GM19238 (cell line): Measurements from ENCODE around the gene BRMS1L.

Experiments
- DNase-seq: peaks from one replicate; pipeline ENCODE4 v3.0.0; 2011; ENCODE audit warnings: low spot score; ENCODE audit not compliant: insufficient read length

Gene BRMS1L

DNA sequence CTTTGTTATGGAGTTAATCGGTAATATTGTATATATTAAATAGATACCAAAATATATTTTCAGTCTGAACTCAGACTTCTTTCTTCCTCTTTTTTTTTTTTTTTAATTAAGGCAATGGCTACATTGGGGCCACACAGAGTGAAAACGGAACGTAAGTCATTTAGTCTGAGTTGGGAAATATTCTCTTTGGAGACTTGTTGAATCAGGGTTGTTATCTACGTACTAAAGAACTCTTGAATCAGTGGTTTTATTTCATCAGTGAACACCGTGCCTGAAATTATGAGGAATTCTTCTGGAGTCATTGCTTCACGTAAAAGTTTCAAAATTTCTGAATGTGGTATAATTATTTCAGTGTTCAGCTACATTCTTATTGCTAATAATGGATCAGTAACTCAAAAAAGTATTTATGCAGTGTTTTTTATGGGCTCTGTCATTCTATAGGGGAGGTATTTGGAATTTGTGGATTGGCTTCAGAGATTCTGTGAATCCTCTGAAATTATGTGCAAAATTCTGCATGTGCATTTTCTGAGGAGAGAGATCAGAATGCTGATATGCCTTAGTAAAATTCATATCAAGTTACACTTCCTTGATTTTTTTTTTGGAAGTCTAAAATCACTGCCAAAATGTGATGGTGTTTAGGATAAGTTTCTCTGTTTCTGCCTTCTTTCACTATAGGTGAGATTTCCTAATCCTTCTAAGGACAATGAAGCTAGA is 39.6 kb downstream of the BRMS1L start:
- no peak for DNase-seq

DNA sequence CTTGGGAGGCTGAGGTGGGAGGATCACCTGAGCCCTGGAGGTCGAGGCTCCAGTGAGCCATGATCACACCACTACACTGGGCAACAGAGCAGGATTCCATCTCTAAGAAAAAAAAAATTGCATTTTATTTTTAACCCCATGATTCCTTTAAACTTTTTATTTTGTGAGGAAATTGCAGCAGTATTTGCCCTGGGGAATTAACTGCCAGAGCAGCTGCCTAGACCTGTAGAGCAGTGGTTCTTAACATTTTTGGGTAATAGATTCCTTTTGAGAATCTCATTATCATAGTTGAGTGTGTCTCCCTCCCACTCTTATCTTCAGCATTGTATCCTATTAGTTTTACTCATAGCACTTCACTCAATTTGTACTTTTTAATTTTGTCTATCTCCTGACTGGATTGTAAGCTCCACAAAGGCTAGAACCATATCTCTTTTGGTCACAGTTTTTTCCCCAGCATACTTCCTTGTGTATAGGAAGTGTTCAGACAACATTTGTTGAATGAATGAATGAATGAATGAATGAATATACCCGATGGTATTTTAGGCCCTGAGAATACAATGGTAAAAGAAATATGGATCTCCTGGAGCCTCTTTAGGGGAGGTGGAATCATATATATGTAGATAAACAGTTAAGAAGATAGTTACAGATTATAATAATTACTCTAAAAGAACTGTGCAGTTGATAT is 40.6 kb downstream of the BRMS1L start:
- no peak for DNase-seq

DNA sequence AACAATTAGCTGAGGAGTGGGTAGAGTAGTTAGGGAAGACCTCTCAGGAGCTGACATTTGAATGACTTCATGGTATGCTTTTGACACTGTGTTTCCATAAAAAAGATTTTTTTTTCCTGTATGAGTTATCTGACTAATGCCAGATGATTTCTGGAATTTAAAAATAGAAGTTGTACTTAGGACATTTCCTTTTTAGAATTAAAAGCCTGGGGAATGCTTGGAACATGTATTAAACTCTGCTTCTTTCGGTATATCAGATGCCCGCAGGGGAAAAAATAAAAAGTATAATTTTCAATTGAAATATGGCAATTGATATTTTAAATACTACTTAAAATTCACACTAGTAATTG is 41.1 kb downstream of the BRMS1L start:
- DNase-seq, result no peak

DNA sequence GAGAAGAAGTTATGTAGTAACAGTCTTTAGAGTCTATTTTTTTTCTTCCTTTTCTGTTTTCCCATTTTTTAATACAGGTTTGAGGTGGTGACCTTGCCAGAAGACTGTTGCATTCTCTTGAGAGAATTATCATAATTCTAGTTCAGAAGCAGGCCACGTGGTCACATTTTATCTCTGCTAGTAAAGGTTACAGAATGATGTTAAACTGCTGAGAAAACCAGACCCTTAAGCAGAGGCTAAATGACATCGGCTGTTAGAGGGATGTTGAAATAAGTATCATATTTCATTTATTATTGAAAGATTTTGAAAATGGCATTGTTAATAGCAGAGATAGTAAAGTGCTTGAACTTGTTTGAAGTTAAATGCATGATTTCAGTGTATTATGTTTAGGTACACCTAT is 49.2 kb downstream of the BRMS1L start:
- DNase-seq, result no peak

DNA sequence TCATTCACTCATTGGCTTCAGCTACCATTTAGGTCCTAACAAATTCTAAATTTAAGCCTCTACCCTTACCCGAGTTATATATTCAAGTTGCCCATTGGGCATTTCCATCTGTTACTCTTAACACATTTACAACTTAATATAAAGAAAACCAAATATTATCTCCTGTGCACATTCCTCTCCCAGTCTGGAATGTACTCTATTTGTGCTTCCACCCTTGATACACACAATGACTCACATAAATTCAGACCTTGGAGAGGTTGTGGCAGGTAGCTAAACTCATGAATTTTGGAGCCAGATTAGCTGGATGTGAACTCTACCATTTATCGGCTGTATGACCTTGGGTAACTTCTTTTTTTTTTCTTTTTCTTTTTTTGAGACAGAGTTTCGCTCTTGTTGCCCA is 51.1 kb downstream of the BRMS1L start:
- no peak for DNase-seq

DNA sequence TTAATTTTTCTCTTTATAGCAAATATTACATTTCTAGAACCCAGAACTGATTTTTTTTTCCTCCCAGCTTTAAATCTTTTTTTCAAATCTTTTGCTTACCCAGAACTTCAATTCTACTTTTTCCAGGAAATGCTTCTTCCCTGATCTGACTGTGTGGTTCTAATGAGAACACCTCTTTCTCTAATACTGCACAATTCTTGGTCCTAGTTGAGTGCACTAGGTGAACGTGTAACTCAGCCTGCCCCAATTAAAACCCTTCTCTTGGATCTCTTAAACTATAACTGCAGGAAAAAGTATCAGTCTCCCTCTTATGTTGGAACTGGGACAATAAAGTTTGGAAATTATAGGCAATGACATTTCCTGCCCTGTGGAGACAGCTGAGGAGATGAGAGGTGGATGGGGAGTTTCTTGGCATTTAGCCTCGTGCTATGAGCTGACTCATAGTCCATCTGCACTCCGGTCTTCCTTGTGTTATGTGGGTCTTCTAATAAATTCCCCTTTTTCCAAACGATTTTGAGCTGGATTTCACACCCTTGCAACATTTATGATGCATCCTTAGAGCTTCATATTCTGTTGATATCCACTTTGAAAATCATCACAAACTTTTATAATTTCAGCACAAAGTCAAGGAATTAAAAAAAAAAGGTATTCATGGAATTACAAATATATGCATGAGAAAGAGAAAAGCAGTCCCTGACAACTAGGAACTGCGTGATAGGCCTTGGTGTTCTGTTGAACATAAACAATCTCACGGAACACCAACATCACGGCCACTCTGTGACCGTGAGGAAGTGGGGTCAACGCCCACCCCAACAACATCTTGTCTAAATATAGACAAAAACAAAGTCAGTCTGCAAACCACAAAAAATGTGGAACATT is 52.4 kb downstream of the BRMS1L start:
- DNase-seq, result no peak

DNA sequence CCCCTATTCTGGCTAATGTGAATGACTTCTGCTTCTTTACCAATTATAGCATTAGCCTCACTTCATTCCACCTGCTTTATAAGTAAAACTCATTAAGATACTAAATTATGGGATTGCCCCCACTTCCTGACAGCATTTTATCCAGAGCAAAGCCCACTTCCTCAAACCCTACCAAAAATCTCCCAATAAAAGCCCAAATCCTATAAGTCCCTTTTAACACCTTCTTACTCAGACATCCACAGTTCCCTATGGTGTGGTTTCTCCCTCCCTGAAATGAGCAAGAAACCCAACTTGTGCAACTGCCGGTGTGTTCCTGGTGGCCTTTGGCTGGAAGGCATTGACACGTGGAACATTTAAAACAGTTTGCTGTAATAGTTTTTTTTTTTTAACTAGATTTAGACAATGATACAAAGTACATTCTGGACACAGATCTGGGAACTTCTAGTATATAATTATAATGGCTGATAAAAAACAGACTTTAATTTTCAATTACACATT is 53.1 kb downstream of the BRMS1L start:
- DNase-seq, result no peak

DNA sequence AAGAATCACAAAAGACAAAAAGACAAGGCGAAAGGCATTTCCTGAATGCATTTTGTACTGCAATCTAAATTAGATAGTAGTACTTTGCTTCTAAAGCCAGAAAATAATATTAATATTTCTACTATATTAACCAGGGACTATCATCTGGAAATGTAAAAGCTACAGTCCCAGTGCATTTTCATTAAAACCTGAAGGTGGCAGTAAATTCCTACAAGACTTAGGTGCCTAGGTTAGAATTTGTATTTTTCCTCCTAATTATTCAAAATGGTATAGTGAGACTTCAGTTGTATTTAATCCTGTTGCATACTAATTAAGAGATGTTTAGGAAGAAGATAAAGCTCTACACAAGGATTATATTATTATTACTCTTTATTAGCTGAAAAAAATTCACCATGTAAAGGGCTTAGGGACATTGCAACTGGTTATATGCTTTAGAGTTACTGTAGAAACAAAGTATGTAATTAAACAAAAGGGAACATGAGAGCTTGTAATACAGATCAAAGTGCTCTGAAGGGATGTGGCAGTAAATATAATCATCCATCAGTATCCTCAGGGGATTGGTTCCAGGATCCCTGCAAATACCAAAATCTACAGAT is 53.6 kb downstream of the BRMS1L start:
- DNase-seq, result no peak

DNA sequence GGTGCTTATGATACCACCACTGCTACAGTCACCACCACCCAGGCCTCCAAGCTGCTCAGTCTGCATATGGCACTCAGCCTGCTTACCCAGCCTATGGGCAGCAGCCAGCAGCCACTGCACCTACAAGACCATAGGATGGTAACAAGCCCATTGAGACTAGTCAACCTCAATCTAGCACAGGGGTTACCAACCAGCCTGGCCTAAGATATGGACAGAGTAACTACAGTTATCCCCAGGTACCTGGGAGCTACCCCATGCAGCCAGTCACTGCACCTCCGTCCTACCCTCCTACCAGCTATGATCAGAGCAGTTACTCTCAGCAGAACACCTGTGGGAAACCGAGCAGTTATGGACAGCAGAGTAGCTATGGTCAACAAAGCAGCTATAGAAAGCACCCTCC is 55.1 kb downstream of the BRMS1L start:
- DNase-seq, result no peak

DNA sequence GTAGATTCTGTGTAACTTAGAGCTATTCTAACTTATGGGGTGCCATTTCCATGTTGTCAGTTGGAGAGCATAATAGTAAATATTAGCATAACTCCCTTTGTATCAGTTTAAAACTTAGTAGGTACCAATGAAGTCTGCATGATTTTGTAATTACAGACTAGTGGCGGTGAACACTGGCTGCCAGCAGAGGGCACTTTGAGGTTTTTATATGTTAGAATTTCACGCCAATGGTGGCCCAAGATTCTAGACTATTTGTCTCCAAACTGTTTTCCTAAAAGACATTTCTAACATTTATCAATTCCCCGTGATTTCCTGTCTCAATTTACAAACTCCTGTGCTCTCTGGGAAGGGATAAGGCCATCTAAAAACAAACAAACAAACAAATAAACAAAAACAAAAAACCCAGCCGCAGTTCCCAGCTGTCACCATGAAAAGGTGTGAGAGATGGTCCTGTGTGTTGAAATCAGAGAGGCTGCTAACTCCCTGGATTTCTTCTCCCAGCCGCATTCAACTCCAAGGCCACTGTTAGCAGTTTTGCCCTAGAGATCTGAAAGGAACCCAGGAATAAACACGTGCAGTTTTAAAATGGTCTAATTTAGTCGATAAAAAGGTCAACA is 57.6 kb downstream of the BRMS1L start:
- DNase-seq, result no peak

DNA sequence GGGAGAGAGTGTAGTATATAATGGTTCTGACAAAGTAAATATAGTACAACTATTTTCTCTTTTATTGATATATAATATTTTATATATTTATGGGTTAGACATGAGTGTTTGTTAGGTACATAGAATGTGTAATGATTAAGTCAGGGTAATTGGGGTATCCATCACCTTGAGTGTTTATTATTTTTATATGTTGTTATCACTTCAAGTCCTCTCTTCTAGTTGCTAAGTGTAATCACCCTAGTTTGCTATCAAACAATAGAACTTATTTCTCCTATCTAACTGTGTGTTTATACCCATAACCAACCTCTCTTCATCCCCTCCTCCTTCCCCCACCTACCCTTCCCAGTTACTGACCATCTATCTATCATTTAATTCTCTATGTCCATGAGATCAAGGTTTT is 64.2 kb downstream of the BRMS1L start:
- no peak for DNase-seq

DNA sequence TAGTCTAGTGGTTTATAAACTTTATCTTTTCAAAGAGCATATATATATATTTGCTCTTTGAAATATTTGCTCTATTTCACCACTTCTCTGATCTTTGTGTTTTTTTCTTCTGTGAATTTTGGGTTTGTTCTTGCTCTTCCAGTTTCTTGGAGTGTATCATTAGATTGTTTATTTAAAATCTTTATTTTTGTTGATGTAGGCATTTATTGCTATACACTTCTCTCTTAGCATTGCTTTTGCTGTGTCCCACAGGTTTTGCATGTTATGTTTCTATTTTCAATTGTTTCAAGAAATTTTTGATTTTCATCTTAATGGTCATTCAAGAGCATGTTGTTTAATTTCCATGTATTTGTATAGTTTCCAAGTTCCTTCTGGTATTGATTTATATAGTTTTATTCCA is 69.1 kb downstream of the BRMS1L start:
- DNase-seq, result no peak

DNA sequence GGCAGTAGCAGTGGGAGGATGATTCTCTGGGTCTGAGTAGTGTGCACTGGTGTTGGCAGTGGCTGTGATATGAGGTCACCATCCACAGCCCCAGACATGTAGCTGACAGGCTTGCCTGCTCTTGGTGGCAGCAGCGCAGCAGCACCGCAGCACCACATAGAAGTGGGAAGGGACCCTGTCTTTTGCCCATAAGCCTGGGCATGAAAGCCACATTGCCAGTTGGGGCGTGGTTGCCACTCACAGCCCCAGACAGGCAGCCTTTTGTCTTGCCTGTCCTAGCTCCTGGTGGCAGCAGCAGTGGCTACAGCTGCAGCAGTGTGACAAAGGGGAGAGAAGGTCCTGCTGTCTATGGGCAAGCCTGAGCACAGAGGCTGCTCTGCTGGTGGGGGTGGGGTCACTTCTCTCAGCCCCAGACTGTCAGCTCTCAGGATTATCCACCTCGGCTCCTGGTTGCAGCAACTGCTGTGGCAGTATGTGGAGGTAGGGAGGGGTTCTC is 71.5 kb downstream of the BRMS1L start:
- DNase-seq, result no peak

DNA sequence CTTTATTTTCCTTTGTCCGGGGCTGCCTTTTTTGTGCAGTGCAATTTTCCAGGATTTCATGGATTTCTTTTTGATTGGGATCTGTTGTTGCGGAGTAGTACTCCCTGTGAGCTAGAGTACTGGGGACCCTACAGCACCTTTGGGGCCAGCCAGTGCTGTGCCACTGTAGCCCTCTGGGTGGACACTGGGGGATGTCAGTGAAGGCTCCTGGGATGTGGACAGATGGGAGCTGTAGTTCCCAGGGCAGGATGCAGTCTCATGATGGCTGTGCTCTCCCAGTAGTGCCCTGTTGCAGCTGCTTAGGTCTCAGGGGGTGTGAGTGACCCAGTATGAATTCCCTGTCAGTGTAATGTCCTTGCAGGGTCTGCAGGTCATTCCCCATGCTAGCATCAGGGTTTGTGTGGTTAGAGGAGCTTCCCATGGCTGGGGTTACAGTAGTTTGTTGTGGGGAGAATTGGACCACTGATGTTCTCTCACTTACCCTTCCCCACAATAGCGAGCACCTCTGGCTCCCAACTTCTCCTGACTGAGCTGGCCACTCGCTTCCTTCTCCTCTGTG is 72.2 kb downstream of the BRMS1L start:
- DNase-seq, result no peak

DNA sequence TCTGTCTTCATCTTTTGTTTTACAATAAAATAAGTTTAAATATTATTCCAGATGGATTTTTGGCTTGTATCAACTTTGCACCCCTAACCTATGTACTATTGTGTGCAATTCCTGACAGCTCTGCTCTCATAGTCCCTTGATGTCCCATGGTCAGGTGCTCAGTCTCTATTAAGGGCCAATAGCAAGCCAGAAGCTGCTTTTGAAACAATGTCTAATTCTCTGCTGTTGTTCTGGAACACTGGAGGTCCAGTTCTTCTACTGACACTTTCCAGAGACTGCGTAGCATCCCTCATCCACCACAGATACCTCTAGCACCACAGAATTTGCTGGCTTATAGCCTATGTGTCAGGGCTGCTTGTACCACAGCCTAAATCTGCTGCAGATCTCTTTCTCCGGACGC is 74.6 kb downstream of the BRMS1L start:
- no peak for DNase-seq

DNA sequence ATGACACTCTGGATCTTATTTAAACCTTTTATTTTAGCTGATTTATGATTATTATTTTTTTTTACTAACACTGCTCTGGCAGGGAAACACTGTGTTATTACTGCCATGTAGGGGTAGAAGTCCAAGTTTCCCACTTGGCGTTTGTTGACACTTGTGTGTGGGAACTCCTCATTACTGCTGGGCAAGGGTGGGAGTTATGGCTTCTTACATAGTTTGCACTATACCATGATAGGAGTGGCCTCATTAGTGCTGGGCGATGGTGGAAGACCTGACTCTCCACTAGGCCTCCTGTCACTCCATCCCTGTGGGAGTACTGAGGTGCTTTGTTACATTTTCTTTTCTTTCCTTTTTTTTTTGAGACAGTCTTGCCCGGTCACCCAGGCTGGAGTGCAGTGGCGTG is 83.5 kb downstream of the BRMS1L start:
- no peak for DNase-seq

DNA sequence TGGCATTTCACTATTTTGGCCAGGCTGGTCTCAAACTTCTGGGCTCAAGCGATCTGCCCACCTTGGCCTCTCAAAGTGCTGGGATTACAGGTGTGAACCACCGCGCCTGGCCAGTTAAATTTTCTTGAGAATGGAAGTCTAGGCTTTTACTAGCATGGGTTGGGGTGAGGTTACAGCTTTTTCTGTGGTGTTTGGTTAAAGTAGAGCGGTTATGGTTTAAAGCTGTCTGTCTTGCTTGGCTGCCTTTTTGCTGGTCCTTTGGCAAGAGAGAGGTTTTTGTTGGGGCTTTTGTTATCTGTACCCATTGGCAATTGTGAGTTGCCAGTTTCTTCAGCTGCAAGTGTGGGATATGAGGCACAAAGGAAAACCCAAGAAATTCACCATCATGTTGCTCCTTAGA is 84.1 kb downstream of the BRMS1L start:
- DNase-seq, result no peak

DNA sequence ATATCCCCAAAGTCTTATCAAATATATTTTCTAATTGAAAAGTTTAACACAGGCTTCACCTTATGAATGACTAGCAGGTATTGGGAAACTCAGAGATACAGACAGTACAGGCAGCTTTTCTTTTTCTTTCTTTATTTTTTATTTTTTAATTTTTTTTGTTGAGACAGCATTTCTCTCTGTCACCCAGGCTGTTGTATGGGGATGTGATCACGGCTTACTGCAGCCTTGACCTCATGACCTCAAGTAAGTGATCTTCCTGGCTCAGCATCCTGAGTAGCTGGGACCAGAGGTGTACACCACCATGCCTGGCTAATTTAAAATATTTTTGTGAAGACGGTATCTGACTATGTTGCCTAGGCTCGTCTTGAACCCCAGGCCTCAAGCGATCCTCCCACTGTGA is 85.0 kb downstream of the BRMS1L start:
- DNase-seq, result no peak

DNA sequence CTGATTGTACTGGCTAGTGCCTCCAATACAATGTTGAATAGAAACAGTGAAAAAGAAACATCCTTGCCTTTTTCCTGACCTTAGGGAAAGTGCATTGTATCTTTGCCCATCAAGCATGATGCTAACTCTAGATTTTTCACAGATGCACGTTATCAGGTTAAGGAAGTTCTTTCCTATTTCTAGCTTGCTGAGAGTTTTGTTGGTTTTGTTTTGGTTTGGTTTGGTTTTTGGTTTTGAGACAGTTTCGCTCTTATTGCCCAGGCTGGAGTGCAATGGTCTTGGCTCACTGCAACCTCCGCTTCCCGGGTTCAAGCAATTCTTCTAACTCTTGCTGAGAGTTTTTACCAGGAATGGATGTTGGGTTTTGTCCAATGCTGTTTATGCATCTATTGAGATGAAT is 89.0 kb downstream of the BRMS1L start:
- DNase-seq, result no peak

DNA sequence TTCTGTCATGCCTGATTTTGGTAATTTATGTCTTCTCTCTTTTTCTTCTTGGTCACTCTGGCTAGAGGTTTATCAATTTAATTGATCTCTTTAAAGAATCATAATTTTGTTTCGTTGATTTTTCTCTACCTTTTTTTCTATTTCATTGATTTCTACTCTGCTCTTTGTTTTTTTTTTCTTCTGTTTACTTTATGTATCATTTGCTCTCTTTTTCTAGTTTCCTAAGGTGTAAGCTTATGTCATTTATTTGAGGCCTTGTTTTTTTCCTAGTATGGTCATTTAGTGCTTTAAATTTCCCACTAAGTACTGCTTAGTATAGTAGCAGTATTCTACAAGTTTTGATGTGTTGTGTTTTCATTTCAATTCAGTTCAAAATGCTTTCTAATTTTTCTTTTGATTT is 89.6 kb downstream of the BRMS1L start:
- DNase-seq, result no peak
